Stimulated activated CD4-positive, alpha-beta T cell treated with anti-CD3 and anti-CD28 coated beads, Interleukin-1b, Interleukin-23, amount 100 ng/mL, for 4 hours (primary cell): ENCODE results near the gene ANO2.

Experiments
- DNase-seq, 2 donors: peaks; one replicate each; pipeline ENCODE4 v3.0.0-alpha.2; 2020; ENCODE audit warnings: low read depth in 2 of 2

ANO2 gene

GRCh38 chr12:5964913-5965900 is 20.1 kb upstream of the ANO2 start:
- no peak for DNase-seq

- DNase-seq: no peak
Observed at GRCh38 chr12:5963515-5963914, 18.5 kb upstream of the ANO2 start.

DNA sequence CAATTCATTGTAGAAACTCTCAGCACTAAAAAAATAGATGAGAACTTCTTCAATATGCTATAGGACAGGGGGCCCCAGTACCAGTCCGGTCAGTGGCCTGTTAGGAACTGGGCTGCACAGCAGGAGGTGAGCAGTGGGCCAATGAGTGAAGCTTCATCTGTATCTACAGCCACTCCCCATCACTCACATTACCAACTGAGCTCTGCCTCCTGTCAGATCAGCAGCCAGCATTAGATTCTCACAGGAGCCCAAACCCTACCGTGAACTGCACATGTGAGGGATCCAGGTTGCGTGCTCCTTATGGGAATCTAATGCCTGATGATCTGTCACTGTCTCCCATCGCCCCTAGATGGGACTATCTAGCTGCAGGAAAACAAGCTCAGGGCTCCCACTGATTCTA is 15.7 kb upstream of the ANO2 start:
- no peak for DNase-seq

GRCh38 chr12:5956987-5957386 is 11.9 kb upstream of the ANO2 start:
- no peak for DNase-seq

- no peak for DNase-seq
Observed at GRCh38 chr12:5954661-5955060, 9.6 kb upstream of the ANO2 start.

DNA sequence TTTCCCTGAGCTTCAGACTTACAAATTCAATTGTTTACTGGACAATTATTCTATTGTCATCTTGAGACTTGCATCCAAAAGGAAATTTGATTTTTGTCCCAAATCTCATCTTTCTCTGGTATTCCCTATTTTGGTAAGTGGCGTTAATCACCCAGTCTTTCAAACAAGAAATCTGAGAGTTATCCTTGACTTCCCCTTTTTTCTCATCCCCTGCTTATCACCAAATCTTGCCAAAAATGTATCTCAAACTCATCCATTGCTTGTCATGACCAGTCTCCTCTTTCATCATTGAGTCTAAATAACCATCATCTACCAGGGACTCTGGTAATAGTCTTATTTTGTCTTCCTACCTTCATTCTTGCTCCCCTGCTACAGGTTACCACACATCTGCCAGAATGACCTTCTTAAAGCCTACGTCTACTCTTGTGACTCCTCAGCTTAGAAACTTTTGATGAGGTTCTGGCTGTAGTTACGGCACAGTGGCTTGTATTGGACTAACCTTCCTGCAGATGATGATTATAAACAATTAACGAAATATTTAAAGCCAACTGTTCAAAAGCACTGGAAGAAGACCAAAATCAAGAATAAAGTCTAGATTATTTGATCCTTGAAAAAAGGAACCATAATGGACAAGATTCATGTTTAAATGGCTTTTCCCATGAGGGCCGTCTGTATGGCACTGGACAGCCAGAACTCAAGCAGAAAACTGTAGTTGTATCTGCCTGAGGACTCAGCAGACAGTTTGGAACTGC is 9.0 kb upstream of the ANO2 start:
- no peak for DNase-seq

- DNase-seq: no peak
Observed at GRCh38 chr12:5952031-5952430, 7.0 kb upstream of the ANO2 start.

DNA sequence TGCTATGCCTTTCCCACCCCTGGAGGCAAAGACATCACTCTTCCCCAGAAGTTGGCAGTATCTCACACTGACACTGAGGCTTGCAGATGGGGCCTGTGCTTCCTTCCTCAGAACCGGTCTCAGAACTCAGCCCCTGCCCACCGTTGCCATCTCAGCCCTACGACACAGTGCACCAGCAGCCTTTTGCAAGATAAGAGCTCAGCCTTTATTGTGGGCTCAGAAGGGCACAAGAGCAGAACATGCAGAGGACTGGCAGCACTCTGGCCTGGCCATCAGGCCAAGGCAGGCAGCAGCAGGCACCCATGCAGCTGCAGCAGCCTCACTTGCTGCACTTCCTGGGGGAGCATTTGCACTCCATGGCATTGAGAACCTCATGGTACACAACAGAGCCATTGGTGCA is 3.6 kb upstream of the ANO2 start:
- DNase-seq: no peak

DNA sequence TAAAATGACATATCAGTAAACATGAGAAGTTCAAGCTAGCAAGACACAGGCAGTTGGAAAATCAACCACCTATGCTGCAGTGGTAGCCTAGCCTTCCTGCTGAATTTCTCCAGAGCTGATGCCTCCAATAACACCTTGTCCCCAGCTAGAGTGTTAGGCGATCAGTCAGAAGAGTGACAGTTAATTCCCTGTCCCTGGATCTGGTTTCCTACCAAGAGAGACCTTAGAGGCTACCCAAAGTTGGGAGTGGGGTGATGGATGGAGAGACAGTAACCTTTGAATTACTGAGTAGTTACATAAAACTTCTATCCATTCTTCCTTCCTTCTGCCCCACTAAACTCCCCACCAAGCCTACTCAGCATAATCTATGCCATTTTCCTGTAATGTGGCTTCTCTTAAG is 1.9 kb upstream of the ANO2 start:
- DNase-seq: no peak

DNA sequence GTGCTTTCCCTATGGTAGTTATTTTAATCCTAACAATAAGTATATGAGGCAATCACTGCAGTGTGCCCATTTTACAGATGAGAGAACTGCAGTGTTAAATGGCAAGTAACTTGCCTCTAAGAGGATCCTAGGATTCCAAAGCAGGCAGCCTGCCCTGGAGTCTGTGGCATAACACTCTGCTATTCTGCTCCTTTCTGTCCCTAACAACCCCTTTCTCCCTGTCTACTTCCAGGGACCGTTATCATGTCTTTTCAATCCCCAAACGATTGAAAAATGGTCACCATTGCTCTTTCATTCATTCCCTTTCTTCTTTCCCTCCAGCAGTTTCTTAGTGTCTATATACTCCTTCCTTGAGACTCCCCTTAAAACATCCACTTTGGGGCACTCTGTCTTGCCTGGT is 1.3 kb upstream of the ANO2 start:
- no peak for DNase-seq

GRCh38 chr12:5944688-5945070 is 380 bp downstream of the ANO2 start:
- no peak for DNase-seq

- DNase-seq: no peak
Observed at GRCh38 chr12:5944053-5944452, 1.0 kb downstream of the ANO2 start.

GRCh38 chr12:5941907-5942306 is 3.2 kb downstream of the ANO2 start:
- no peak for DNase-seq

- no peak for DNase-seq
Observed at GRCh38 chr12:5927732-5928516, 17.1 kb downstream of the ANO2 start.

- DNase-seq: no peak
Observed at GRCh38 chr12:5925646-5926045, 19.4 kb downstream of the ANO2 start.

GRCh38 chr12:5924342-5924741 is 20.7 kb downstream of the ANO2 start:
- no peak for DNase-seq

DNA sequence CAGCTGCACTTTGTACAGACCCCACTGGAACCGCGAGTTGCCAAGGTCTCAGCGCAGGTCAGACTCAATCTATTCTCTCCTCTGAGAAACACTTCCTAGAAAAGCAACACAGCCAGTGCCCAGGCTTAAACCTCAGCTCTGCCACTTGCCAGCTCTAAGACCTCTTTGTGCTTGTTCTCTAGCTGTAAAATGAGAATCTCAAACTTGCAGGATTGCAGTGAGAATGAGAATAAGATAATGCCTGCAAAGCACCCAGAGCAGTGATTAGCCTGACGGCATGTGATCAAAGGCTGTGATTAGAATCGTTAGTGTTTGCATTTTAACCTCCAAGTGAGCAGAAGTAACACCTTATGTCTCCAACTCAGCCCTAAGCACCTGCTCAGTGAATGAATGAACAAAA is 21.3 kb downstream of the ANO2 start:
- no peak for DNase-seq

DNA sequence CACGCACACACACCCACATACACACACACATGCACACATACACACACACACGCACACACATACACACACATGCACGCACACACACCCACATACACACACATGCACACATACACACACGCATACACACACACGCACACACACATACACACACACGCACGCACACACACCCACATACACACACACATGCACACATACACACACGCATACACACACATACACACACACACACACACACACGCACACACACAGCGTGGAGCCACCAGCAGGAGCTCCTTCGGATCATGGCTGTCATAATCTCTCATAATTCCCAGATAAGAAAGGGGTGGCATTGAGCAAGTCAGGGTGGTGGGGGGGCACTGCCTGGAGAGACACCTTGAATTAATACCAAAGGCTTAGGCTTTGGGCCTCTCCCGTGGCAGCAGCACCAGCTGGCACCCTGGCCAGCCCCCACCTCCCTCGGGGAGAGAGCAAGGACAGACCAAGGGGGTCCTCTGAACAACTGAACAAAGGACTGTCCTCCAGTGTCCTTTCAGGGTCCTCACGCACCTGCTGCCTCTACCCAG is 21.9 kb downstream of the ANO2 start:
- no peak for DNase-seq

DNA sequence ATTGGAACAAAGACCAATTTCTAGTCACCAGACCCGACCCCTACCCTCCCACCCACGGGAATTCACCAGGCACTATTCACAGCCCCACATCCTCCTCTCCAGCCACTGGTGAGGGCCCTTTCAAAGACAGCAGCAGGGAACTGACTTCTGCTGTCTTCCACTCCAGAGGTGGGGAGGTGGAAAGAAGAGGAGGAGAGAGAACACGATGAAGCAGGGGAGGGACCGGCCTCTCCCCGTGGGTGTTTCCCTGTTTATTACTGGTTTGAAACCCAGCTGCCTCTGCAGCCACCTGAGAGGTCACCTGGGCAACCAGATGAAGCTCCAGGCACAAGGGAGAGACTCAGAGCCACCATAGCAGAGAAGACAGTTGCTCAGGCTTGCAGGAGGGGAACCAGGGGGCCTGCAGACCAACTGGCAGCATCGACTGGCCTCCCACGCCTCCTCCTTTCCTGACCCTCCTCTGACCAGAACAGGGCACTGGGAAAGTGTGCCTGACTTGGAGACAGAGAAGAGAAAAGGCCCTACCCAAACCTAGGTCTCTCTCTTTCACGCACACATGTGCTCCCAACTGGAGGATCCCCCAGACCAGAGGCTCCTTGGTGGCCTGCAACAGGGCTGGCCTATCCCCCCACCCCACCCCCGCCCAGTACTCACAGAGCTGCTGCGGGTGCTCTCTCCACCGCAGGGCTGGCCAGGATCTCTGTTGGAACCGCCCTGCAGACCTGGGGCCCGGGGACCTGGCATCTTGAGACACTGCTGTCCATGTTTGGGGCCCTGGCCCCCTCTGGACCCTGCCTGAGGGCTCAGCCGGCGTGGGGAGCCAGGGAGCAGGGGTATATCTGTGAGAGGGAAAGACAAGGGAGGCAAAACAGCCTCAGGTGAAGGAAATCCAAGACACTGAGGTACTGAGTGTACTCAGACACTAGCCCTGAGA is 22.8 kb downstream of the ANO2 start:
- DNase-seq: no peak

DNA sequence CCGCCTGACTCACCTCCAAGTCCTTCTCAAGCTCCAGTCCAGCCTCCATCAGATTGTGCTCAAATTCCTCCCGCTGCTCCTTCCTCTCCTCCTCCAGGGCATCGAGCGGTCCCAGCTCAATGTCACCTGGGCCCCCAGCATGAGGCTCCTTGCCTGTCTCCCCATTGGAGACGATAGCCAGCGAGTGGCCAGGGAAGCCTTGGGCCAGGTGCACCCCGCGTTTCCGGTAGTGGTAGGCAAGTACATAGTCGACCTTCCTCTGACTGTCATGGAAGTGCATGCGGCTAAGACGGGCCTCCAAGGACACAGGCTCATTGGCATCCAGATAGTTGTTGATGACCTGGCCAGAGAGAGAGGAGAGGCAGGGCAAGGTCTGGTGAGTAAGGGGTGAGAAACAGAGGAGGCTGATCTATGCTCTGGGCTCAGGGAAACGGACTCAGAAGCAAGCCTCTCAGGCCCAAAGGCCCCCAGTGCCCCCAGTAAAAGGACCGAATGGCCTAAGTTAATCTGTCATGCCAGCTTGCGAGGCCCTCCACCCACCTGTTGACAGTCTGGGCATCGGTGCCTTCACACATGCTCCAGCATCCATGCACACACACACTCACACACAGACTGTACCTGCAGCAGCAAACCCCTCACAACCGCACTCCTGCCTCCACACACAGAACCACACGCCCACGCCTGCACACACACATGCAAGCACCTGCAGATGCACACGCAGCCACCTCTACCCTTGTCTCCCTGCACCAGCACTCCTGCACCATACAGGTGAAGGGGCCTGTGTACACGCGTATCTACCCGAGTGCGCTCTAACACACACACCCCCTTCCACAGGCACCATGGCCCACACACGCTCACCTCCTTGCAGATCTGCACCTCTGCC is 23.8 kb downstream of the ANO2 start:
- no peak for DNase-seq
